IPS-20b (cell line): ENCODE data around the gene C4orf54.

Source experiments
- H3K27ac ChIP-seq: one replicate; pipeline ENCODE4 v1.5.1; 2013; ENCODE audit warnings: low read length
- H3K27me3 ChIP-seq: 2 replicates; pipeline ENCODE4 v1.6.1; 2013; ENCODE audit warnings: mild to moderate bottlenecking, low read length, inconsistent platforms; ENCODE audit not compliant: insufficient read depth
- H3K36me3 ChIP-seq: 2 replicates; pipeline ENCODE4 v1.6.1; 2013; ENCODE audit warnings: low read depth, mild to moderate bottlenecking, inconsistent platforms, low read length, moderate library complexity; ENCODE audit not compliant: insufficient read depth
- H3K4me1 ChIP-seq: 2 replicates; pipeline ENCODE4 v1.6.1; 2013; ENCODE audit warnings: mild to moderate bottlenecking, control low read depth, inconsistent platforms, low read length, moderate library complexity; ENCODE audit not compliant: insufficient read depth
- H3K4me3 ChIP-seq: 2 replicates; pipeline ENCODE4 v1.5.1; 2013; ENCODE audit warnings: mild to moderate bottlenecking, low read length, inconsistent platforms
- H3K9ac ChIP-seq: 2 replicates; pipeline ENCODE4 v1.6.1; 2013; ENCODE audit warnings: low read depth, mild to moderate bottlenecking, inconsistent platforms, low read length, moderate library complexity
- H3K9me3 ChIP-seq: 2 replicates; pipeline ENCODE4 v1.6.1; 2013; ENCODE audit warnings: mild to moderate bottlenecking, low read depth, low read length, inconsistent platforms; ENCODE audit not compliant: insufficient read depth

C4orf54 gene

DNA sequence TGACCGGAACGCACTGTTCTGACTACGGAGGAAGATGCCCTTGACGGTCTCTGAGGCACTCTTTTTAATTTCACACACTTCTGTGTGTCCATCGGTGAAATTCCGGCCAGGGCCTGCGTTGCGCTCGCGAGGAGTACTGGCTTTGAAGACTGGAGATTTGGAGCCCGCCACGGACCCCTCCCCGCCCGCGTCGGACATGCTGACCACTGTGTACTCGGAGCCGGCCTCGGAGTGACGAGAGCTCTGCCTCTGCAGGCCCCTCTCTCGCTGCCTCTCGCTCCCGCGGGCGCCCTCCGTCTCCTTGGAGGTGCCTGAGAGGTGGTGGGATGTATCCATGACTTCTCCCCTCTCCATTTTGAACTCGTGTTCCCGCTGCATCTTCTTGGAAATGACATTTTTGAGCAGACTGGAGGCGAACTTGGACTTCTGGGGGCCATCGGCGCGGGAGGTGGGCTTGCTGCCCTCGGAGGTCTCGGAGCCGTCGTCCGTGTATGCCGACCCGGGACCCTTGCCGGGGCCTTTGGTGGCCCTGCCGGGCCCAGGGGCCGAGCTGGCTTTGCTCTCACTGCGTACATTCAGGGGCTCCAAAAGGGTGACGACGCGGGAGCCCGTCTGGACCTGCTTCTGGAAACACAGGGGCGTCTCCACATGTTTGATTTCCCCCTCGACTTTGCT, 5.7 kb downstream of the C4orf54 start:
- Histone ChIP-seq H3K9ac (no peak overlapping the region), H3K36me3 (no peaks in the 10 kb centered on the region), H3K9me3 (no peaks in the 10 kb centered on the region), H3K27me3 (peaks cover 8% of the 10 kb centered on the region), H3K27ac (no peak overlapping the region), H3K4me3 (no peak overlapping the region), H3K4me1 (no peaks in the 10 kb centered on the region)

DNA sequence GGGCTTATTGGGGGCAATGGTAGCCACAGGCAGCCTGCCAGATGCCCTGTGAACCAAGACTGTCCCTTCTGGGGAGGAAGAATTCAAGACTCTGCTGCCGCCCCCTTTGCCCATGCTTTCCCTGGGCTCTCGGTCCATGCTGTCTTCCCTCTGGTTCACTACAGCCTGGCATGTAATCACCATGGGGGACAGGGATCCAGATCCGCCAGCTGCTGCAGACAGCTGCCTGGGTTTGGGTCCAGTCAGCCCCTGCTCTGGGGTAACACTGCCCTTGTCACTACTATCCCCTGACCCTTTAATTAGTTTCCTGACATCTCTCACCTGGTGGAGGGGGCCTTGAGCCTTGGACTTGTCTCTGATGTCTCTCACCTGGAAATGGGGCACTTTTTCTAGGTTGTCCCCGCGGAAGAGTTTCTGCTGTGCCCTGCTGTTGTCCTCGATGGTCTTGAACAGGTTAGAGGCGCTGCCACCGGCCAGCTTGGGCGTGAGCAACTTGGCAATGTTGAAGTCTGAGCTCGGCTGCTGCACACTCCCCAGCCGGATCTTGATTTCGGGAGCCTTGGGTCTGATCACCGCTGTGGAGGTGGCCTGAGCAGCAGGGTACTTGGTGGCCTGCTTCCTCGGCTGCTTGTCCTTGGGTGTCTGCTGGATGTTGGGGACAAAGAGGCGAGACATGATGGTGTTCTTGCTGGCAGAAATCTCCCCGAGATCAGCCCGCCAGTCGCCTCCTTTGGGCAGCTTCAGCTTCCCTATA, 6.4 kb downstream of the C4orf54 start:
- H3K27me3 ChIP-seq: peaks cover 16% of the 10 kb centered on the region
- H3K36me3 ChIP-seq: no peaks in the 10 kb centered on the region
- no peak overlapping the region for H3K27ac ChIP-seq
- no peak overlapping the region for H3K4me3 ChIP-seq
- H3K4me1 ChIP-seq: peaks cover 5% of the 10 kb centered on the region; the same call in 1 of the 2 replicates
- no peak overlapping the region for H3K9ac ChIP-seq
- H3K9me3 ChIP-seq: no peaks in the 10 kb centered on the region

DNA sequence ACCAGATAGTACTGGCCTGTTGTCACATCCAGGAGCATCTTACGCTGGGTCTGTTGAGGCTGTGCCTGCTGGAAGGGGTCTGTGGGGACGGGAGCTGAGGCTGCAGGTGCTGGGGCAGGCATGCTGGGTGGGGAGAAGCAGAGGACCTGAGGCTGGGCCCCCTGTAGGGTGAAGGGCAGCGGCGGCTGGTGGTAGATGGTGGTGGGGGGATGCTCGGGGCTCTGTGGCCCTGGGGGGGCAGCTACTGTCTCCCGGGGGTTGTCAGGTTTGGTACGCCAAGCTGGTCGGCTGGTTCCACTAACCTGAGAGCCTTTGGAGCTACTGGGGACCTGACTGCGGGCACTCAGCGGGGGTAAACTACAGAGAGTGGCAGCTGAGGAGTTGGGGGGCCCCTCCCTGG, 7.8 kb downstream of the C4orf54 start:
- peaks cover 16% of the 10 kb centered on the region for H3K4me1 ChIP-seq
- H3K27me3 ChIP-seq: peaks cover 24% of the 10 kb centered on the region
- H3K4me3 ChIP-seq: no peak overlapping the region
- no peak overlapping the region for H3K27ac ChIP-seq
- no peaks in the 10 kb centered on the region for H3K9me3 ChIP-seq
- no peaks in the 10 kb centered on the region for H3K36me3 ChIP-seq
- H3K9ac ChIP-seq: no peak overlapping the region

DNA sequence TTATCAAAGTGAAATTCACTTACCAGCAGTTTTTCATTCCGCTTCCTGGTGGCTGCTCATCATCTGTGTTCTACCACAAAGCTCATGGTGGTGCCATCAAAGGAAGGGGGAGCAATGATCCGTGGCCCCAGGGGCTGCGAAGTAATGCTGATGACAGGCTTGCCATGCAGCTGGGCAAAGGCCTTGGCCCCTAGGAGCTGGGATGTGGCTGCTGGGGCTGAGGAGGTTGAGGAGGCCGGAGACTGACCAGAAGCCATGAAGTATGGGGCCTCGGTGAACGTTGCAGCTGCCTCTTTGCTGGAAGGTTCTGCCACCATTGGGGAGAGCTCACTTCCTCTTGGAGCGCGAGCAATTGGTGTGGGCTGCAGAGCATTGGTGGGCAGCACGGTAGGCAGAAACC, 8.4 kb downstream of the C4orf54 start:
- Histone ChIP-seq H3K36me3 (no peaks in the 10 kb centered on the region), H3K4me3 (no peak overlapping the region), H3K9me3 (no peaks in the 10 kb centered on the region), H3K9ac (no peak overlapping the region), H3K27me3 (peaks cover 30% of the 10 kb centered on the region), H3K4me1 (peaks cover 22% of the 10 kb centered on the region), H3K27ac (no peak overlapping the region)

DNA sequence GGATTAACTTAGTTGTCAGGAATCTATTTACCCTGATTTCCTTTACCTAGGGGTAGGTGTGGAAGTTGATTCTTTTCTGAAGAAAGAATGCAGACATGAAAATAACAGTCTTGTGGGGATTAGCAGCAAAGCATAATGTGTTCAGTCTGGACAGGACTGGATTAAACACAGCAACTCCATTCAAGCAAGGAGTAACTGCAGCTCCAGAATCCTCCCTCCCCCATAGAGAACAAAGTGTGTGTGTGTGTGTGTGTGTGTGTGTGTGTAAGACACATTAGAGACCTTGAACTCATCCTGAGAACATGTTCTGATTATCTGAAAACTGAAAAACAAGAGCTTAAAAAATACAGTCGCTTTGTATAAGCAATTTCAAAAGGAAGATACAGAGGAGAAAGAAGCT, 9.3 kb downstream of the C4orf54 start:
- H3K36me3 ChIP-seq: no peaks in the 10 kb centered on the region
- H3K4me3 ChIP-seq: no peak overlapping the region
- H3K27me3 ChIP-seq: peaks cover 39% of the 10 kb centered on the region
- no peak overlapping the region for H3K9ac ChIP-seq
- peaks cover 28% of the 10 kb centered on the region for H3K4me1 ChIP-seq
- H3K27ac ChIP-seq: no peak overlapping the region
- no peaks in the 10 kb centered on the region for H3K9me3 ChIP-seq

DNA sequence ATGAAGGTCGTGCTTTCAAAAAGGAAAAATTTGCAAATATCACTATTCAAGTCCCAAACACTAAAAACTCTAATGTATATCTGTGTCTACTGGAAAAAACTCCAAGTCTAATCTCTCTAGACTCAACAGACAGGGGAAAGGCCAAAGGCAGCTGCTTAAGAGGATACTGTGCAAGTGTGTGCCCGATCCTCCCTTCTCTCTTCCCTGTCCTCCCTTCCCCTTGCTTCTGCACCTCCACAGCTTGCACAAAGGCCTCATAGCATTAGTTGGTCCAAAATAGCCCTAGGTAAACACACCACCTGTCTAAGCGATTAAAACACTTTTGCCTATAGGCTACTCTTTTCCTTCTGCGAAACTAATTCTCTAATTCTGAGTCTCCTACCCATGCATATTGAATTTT, 10.6 kb downstream of the C4orf54 start:
- H3K27me3 ChIP-seq: peaks cover 51% of the 10 kb centered on the region
- no peak overlapping the region for H3K27ac ChIP-seq
- peaks cover 36% of the 10 kb centered on the region for H3K4me1 ChIP-seq
- H3K9ac ChIP-seq: no peak overlapping the region
- H3K9me3 ChIP-seq: no peaks in the 10 kb centered on the region
- no peak overlapping the region for H3K4me3 ChIP-seq
- no peaks in the 10 kb centered on the region for H3K36me3 ChIP-seq

DNA sequence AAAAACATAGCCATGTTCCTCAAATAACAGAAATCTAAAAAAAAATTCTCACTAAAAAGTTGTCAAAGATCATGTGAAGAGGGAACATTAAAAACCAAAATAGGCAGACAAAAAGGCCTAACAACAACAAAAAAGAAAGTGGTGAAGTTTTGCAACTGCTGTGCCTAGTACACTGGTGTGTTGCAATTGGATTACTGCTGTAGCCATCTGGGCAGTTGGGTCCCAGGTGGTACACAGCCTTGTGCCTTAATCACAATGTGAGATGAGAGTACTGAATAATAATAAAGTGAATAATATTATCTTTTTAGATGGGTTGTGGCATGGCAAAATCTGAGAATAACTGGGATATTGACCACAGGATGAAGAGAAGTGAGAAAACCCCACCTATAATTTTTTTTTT, 12.0 kb downstream of the C4orf54 start:
- no peaks in the 10 kb centered on the region for H3K9me3 ChIP-seq
- H3K36me3 ChIP-seq: no peaks in the 10 kb centered on the region
- H3K4me3 ChIP-seq: peak overlapping the region; percentile 48
- peaks cover 36% of the 10 kb centered on the region for H3K4me1 ChIP-seq
- no peak overlapping the region for H3K9ac ChIP-seq
- peaks cover 52% of the 10 kb centered on the region for H3K27me3 ChIP-seq
- H3K27ac ChIP-seq: no peak overlapping the region

DNA sequence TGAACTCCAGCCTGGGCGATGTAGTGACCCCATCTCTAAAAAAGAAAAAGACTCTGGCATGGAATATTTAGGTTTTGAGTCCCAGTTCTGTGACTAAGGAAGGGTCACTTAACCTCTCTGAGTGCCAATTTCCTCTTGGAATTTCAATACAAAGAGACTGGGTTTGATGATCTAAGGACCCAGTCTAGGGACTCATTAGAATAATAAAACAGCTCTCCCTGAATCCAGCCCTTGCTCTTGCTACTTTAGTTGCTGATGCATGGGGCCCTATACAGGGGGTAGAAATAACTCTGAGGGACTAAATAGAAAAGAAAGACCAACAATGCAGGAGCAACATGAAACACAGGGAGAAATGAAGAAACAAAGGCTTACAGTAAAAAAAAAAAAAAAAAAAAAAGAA, 12.6 kb downstream of the C4orf54 start:
- Histone ChIP-seq H3K27me3 (peaks cover 52% of the 10 kb centered on the region), H3K9me3 (no peaks in the 10 kb centered on the region), H3K4me1 (peaks cover 36% of the 10 kb centered on the region), H3K27ac (no peak overlapping the region), H3K9ac (no peak overlapping the region), H3K36me3 (no peaks in the 10 kb centered on the region), H3K4me3 (peak overlapping the region; percentile 48)

DNA sequence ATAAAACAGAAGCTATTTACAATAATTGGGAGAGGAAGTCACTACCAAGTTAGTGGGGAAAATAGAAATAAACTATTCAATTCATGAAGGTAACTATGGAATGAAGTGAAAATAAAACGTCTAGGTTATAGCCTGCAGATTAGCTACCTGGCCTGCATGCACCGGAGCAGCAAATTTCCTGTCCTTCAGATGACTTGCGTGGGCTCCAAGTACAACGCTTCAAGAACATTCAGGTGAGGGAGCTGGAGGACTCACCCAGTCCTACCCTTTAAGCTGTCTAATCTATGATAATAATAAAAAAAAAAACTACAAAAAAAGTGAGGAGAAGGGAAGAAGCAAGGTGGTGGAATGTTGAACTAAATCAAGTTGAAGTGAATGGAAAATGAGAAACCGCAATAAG, 13.2 kb downstream of the C4orf54 start:
- Histone ChIP-seq H3K9me3 (no peaks in the 10 kb centered on the region), H3K27me3 (peaks cover 52% of the 10 kb centered on the region), H3K4me1 (peaks cover 36% of the 10 kb centered on the region), H3K36me3 (no peaks in the 10 kb centered on the region), H3K9ac (no peak overlapping the region), H3K27ac (no peak overlapping the region), H3K4me3 (peak overlapping the region; percentile 48)

DNA sequence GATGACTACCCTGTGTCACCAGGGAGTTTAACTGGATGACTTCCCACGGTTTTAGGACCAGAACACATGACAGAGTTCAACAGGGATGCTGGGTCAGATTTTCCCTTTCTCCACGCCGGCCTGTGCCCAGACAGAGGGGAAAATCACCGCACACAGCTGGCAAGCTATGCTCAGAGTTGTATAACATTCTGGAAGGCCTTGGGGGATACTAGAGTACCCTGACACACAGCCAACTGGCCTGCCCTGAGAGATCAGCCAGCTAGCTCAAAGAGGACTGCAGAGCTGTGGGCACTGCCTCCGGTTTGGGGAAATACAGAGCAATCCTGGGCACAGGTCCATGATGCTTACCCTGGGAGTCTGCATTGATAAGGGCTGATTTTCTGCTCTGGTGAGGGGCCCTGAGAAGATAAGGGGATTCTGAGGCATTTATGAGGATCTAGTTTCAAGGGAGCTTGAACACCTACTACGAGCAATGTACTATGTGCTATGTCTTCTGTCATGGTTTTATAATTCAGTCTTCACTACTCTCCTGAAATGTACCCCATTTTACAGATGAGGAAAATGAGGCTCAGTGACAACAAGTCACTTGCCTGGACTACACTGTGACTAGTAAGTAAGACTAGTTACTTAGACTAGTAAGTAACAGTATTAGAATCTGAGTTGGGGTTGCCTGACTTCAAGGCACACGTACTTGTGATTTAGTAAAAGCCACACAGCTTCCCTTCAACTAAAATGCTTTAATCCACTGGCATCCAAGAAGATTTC, 14.7 kb downstream of the C4orf54 start:
- peaks cover 52% of the 10 kb centered on the region for H3K27me3 ChIP-seq
- no peak overlapping the region for H3K4me3 ChIP-seq
- H3K36me3 ChIP-seq: no peaks in the 10 kb centered on the region
- H3K4me1 ChIP-seq: peaks cover 36% of the 10 kb centered on the region
- no peak overlapping the region for H3K9ac ChIP-seq
- H3K27ac ChIP-seq: no peak overlapping the region
- no peaks in the 10 kb centered on the region for H3K9me3 ChIP-seq

DNA sequence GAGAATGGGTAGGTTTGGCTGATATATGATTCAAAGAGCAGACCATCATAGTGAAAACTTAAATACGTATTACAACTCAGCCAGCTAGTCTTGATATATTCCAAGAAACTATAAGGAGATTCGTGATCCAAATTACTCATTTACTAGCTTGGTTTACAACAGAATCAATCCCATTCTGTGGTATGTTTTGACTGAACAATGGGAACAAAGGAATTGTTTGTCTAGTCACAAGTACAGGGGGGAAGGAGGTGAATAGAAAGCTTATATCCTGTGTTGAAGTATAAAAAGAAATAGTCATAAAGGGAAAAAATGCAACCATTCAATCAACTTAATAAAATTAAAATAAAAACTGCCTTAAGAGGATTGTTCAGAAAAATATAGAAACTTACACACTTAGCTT, 17.0 kb downstream of the C4orf54 start:
- H3K4me3 ChIP-seq: no peak overlapping the region
- H3K36me3 ChIP-seq: no peaks in the 10 kb centered on the region
- H3K9me3 ChIP-seq: no peaks in the 10 kb centered on the region; the same call in 1 of the 2 replicates
- H3K9ac ChIP-seq: no peak overlapping the region
- H3K27me3 ChIP-seq: peaks cover 31% of the 10 kb centered on the region
- no peak overlapping the region for H3K27ac ChIP-seq
- H3K4me1 ChIP-seq: peaks cover 26% of the 10 kb centered on the region
